Cardiac muscle cell (in vitro differentiated cells and primary cell): ENCODE data around the gene FTH1. TPM values are rescaled to one million over a fixed set of nuclear protein-coding genes. Genes with fewer than 3 reads are reported as not detected.

Source experiments
- DNase-seq, 2 donors: peaks; one replicate each; pipeline versions ENCODE4 v3.0.0 to v3.0.0-alpha.2; 2010 to 2017; ENCODE audit warnings: low read depth in 1 of 2, low spot score in 1 of 2
- H3K27ac ChIP-seq: fragments of 200-600 bp; sonication (generic); 2 replicates; pipeline ENCODE4 v1.5.1; 2016
- H3K27me3 ChIP-seq: fragments of 200-600 bp; sonication (generic); 2 replicates; pipeline ENCODE4 v1.6.0; 2016; ENCODE audit warnings: control low read depth
- H3K36me3 ChIP-seq: fragments of 200-600 bp; sonication (generic); 2 replicates; pipeline ENCODE4 v1.5.1; 2016; ENCODE audit warnings: control low read depth
- H3K4me1 ChIP-seq: fragments of 200-600 bp; sonication (generic); 2 replicates; pipeline ENCODE4 v1.8.1; 2017; ENCODE audit warnings: low read depth, mild to moderate bottlenecking, mixed run types
- H3K4me3 ChIP-seq: fragments of 200-600 bp; sonication (generic); 2 replicates; pipeline ENCODE4 v1.5.1; 2016; ENCODE audit warnings: mild to moderate bottlenecking
- H3K9me3 ChIP-seq: fragments of 200-600 bp; sonication (generic); 2 replicates; pipeline ENCODE4 v1.5.1; 2017; ENCODE audit warnings: low read depth, mild to moderate bottlenecking, control low read depth
- CTCF ChIP-seq: IDR thresholded peaks from 2 replicates; pipeline ENCODE4 v1.5.1; 2012; ENCODE audit warnings: low read depth, mild to moderate bottlenecking, low read length
- polyA plus RNA-seq: library from polyadenylated mRNA; unstranded; fragments of >200 nt; fragmentation: Nextera tagmentation; extraction: Ambion mirVana; gene quantifications from 2 replicates; pipeline ENCODE4 v1.2.1, GENCODE V29; 2016
- total RNA-seq: library from RNA; depleted of rRNA; stranded (reverse); fragments of >200 nt; gene quantifications from 2 replicates; pipeline ENCODE4 v1.2.3, GENCODE V29; 2016

Gene FTH1
- total and polyA plus RNA-seq, 2 experiments from 2014 or later, result 858 to 2,885 TPM

GRCh38 chr11:61975638-61976419 is 8.4 kb upstream of the FTH1 start:
- Histone ChIP-seq H3K4me1 (peaks cover 21% of the 10 kb centered on the region), H3K9me3 (no peaks in the 10 kb centered on the region), H3K27ac (no peak overlapping the region), H3K36me3 (no peaks in the 10 kb centered on the region), H3K27me3 (no peaks in the 10 kb centered on the region), H3K4me3 (no peak overlapping the region)
- DNase-seq, result peak in 1 of 2 donors; percentile 34
- TF ChIP-seq CTCF, result no peak

GRCh38 chr11:61974766-61975631 is 7.6 kb upstream of the FTH1 start:
- no peak for TF ChIP-seq CTCF
- Histone ChIP-seq H3K4me3 (no peak overlapping the region), H3K36me3 (no peaks in the 10 kb centered on the region), H3K27me3 (no peaks in the 10 kb centered on the region), H3K9me3 (no peaks in the 10 kb centered on the region), H3K27ac (no peak overlapping the region), H3K4me1 (peaks cover 21% of the 10 kb centered on the region)
- DNase-seq, result peak in 1 of 2 donors; percentile 21

GRCh38 chr11:61973476-61974162 is 6.2 kb upstream of the FTH1 start:
- Histone ChIP-seq H3K4me1 (peaks cover 22% of the 10 kb centered on the region), H3K27me3 (no peaks in the 10 kb centered on the region), H3K9me3 (no peaks in the 10 kb centered on the region), H3K4me3 (no peak overlapping the region), H3K27ac (peak overlapping the region; percentile 79), H3K36me3 (no peaks in the 10 kb centered on the region)
- no peak for TF ChIP-seq CTCF
- no peak for DNase-seq

GRCh38 chr11:61972672-61973475 is 5.4 kb upstream of the FTH1 start:
- peaks cover 27% of the 10 kb centered on the region for H3K4me1 ChIP-seq
- DNase-seq, result peak in 1 of 2 donors; percentile 97
- H3K27ac ChIP-seq, result peak overlapping the region; percentile 79

More at GRCh38 chr11:61972672-61973475, 5.4 kb upstream of the FTH1 start:
- Histone ChIP-seq H3K27me3 (no peaks in the 10 kb centered on the region), H3K4me3 (no peak overlapping the region), H3K9me3 (no peaks in the 10 kb centered on the region), H3K36me3 (no peaks in the 10 kb centered on the region)
- TF ChIP-seq CTCF, result no peak
